NCI-H1092 (cell line): ENCODE measurements around the gene NR2E1.

Experiments used
- DNase-seq: peaks from one replicate; lab custom pipeline; 2025; lab: John Stamatoyannopoulos, UW

The NR2E1 gene

DNA sequence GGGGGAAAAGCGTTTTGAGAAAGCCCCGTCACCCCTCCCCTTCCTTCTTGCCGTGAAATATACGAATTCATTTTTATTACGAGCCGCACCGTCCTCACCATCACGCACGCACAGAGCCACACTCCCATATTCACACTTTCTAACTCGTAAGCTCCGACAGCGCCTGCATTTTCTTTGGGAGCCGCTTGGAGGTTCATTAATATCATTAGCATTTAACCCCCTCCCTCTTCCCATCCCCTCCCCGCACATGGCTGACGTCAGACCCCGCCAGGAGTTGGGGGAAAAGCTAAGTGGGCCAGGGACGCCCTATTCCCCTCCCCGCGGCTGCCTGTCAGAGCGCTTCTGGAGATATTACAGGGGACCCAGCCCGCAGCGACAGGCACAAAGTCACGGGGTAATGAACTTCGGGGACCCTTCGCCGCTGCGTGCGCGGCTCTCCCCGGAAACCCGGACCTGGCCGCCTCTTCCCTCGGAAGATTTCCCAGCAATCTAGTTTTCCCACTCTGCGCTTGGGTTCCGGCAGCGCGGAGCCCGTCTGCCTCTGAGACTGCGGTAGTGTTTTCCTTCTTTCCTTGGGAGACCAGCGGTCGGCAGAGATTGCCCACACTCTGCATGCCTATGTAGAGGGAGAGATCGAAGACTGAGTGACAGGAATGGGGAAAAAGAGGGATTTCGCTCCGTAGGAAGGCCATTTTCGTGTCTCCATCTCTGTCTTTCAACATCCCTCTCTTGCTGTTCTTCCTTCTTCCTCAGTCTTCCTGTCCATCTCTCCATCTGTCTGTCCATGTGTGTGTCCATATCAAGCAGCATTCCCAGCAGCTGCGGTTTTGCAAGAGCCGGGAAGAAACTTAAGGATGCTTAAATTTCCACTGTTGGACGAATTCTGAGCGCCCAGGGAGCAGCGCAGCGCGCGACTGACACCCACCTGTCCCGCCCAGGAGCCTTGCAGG lies at the start of gene NR2E1:
TSS of gene NR2E1 (plus strand) at position 309 of the 950 bp plus-strand sequence. CDS start 744 bp downstream, outside the sequence.
- no peak for DNase-seq

DNA sequence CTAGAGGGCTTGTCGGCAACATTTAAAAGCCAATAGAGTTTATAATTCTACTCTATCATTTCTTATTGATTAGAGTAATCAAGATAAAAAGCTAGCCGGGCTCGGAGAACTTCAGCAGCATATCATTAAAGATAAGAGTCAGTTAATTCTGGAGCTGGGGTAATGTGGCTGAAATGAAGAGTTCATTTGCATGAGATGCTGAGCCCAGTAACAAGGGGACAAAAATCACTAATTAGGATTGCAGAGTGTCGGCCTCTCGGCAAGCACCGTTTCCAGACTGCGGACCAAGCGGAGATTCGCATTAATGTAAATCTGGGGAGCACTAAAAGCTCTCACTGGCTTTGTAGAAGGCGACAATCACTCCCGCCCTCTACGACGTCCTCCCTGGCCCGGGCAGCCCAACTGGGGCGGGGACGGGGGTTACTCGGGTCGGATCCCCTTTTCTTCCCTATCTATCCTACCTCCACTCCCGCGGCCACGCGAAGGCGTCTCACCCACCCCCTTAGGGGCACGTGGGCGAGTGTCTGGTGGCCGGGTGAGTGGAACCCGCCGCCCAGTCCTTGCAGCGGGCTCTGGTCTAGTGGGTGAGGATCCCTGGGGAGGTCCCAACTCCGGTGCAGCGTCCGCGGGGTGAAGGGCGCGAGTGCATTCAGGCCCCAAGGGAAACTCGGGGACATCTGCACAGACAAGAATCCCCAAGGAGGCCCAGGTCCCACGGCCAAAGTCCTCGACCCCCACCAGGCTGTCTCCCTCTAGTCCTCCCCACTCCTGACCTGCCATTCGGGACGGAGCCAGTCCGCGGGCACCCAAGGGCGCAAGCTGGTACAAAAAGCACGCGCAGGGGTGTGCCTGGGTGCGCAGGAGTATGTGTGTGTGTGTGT lies 49.0 kb upstream of the NR2E1 start:
- DNase-seq, result no peak

DNA sequence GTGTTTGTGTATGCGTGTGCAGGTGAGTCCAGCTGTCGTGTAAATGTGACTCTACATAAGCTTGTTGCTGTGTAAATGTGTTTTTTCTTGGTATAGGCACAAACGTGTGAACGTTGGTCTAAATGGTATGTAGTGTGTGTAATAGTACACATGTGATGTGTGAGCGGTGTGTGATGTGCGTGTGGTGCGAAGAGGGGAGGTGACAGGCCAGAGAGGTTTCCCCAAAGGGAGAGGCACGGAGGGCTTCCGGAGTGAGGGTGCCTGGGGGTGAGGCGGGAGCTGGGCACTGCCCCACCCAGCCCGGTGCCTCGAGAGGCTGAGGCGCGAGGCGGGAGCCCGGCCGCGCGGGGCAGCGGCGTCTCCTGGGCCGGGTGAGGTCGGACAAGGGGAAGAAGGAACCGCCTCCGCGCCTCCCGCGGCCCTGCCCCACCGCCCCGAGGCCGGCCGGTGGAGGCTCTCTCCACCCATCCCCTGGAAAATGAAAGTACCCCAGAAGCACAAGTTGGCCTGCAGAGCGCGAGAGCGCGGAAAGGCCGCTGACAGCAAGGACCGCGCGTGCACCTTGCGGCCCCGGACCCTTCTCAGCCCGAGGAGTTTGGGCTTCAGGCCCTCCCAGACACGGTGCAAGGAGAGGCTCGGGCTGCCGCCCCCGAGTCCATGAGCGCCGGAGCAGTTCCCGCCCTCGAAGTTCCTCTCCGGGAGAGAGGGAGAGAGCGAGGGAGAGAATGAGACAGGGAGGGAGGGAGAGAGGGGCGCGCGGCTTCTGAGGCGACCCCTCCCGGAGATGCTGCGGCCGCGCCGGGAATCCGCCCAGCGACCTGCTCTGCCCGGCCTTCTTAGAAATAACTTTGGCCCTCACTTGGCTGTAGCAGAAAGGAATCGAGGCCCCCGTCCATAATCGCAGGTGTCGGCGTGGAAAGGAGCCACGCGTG lies 48.1 kb upstream of the NR2E1 start:
- DNase-seq, result no peak

DNA sequence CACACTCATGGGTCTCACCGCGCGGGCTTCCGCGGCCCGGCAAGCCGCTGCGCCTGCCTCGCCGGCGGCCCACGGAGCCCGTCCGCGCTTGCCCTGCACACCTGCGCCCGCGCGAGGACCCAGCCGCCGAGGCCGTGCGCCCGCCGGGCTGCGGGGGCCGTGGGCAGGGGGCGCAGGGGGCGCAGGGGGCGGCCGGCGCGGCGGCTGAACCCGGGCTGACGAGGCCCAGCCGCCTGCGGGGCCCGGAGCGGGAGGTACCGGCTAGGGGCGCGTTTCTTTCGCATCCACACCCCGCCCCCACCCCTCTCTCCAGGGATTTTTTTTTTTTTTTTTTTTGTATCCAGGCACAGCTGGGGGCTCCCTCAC lies 47.5 kb upstream of the NR2E1 start:
- DNase-seq, result no peak

DNA sequence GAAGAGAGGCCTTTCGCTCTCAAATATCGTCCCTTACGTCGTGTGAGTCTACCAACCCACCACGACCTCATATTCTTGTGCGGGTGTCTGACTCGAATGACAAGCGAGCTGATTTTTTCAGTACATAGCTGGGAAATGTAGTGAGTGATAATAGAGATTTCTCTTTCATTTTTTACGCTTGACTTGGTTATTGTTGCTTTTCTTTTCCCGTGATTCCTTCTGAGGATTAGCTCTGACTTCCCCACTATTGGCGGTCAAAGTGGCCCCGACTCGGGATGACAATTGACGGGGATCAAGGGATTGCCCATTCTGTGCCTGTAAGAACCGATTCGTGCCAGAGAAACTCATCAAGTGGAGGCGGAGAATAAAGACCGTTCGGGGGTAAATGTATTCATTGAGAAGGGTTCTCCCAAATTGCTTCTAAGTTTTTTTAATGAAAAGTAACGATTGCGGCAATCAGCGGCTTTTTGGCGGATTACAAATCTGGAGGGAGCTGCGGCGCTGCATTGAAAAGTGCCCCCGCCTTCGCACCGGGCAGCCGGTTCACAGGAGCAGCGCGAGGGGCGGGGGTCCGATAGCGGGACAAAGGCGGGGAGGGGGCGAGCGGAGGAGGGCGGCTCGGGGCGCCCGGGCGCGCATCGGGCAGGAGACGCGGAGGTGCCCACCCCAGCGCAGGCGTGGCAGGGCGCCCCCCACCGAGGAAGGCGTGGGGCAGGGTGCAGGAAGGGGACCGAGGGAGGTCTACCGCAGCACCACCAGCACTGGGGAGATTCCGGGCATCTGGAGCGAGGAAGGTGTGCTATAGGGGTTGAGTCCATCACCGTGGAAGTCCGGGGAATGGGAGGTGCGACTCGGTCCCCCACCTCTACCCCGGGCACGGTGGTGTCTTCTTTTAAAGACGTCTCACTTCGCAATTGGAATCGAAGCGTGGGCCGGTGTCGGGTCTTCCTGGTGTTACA lies 46.7 kb upstream of the NR2E1 start:
- DNase-seq, result no peak

DNA sequence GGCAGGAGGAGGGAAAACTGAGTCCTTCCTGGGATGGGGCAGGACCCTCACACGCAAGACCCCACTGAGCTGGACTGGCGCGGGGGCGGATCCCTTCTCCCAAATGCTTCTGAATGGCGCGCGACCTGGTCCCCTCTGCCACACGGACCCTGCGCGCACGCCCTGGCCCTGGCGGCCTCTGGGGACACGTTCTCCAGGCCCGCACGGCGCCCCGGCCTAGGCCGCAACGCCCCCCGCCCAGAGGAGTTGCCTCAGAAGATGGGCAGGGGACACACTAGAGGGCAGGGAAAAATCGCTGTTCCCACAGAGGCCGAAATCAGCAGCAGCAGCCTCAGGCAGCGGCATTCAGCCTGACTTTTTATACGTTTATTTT lies 46.1 kb upstream of the NR2E1 start:
- no peak for DNase-seq

DNA sequence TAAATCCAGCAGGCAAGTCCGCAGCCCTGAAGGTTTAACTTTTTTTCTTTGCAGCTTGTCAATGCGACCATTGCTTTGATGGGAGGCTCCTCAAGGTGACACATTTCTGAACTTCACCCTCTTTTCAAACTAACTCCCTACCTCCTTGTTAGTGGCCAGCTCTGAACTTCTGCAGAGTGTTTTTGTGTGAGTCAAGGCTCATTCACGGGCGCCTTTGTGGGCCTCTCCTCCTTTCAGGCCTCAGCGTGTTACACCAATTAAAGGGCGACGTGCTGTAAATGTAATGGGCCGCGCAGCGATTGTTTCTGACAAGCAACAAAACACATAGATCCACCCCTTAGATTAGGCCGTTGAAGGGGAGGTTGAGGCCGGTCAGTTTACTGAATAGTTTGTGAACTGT lies 45.5 kb upstream of the NR2E1 start:
- DNase-seq, result no peak

DNA sequence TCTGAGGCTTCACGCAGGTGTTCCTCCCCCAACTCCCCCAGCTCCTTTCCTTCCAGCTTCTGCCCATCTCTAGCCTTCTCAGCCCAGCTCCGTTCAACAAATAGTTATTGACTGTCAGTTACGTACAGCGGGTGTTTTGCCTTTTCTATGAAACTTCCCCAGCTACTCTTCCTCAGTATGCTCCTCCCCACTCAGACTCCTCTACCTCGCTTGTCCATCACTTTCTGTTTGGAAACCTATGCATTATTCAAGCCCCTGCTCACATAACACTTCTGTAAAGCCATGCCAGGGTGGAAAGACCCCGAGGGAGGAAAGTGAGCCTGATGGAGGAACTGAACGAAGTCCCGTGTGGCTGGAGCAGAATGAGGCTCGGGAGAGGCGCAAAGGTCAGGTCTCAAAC lies 44.2 kb upstream of the NR2E1 start:
- no peak for DNase-seq

DNA sequence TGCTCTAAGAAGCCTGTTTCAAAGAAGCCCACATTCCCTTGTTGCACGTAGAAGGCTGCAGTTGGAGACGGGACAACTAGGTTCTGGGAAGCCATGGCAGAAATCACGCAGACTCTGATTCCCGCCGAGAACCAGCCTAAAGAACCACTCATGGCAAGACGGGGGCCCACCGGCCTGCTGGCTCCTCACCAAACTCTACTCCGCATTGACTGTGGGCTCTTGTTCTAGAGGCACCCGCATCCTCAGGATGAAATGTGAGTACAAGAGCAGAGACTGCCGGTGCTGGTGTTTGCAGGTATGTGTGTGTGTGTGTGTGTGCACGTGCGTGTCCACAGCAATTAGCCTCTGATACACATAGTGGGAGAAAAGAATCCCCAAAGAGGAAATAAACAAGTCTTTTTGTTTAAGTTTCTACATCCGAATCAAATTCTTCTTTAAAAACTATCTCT lies 42.3 kb upstream of the NR2E1 start:
- DNase-seq, result no peak

DNA sequence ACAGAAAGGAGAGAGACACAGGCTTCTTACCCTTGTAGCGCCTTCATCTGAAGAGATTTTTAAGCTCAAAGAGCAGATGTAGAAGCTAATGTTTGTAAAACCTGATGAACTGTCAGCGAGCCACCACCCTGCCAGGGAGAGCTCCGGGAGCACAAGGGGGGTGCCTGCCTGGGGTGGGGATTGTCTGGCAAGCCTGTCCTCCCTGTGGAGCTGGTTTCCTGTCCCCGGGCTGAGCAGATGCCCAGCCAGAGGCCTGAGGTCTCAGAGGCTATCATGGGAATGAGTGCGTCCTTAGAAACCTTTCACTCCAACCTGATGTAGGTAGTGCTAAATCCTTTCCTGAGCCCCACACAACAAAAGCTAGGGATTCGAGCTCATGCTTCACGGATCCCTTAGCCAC lies 41.9 kb upstream of the NR2E1 start:
- DNase-seq, result no peak

DNA sequence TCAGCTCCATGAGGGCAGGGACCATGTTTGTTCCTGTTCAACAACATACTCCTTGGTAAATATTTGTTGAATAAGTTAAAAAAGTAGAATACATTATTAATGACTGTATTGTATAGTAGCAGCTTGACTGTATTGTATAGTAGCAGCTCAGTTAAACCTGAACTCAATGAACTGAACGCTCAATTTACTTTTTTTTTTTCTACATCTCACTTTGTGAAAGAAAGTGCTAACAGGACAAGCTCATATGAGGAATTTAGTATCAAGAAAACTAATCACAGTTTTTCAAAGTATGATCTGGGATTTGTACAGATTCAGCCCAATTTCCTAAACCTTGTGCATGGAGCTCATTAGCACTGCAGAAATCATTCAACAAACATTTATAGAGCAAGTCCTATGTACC lies 38.8 kb upstream of the NR2E1 start:
- no peak for DNase-seq

DNA sequence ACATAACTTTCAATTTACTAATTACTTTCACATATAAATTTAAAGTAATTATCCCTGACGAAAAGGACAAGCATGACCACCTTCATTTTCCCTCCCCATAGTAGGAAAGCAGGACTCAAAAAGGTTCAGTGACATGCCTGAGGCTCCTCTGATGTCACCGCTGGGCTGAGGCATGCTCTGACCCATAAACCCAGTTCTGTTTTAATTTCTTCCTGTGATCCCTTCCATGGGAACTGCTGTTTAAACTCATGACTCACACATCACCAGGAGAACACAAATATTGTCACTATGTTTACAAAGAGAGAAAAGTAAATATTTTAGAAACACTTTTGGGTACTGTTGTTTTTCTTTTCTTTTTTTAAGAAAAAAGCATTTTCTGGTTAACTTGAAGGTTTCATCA lies 38.0 kb upstream of the NR2E1 start:
- no peak for DNase-seq

DNA sequence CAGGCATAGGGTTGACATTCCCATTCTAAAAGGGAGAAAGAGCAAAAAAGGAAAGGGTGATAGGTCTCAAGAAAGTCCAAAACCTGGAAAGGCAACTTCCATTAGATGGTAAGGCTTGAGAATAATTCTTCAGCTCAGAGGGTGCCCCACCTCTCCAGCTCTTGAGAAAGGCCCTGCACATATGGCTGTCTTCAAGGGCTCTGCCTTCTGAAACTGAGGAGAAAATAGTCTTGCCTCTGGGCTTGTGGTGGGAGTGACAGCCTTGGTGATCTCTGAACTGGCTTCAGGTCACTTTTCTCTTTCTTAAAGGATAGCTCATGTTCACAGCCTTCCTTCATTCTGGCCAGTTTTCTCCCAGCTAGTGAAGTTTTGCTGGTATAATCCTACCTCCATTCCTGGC lies 35.6 kb upstream of the NR2E1 start:
- no peak for DNase-seq

DNA sequence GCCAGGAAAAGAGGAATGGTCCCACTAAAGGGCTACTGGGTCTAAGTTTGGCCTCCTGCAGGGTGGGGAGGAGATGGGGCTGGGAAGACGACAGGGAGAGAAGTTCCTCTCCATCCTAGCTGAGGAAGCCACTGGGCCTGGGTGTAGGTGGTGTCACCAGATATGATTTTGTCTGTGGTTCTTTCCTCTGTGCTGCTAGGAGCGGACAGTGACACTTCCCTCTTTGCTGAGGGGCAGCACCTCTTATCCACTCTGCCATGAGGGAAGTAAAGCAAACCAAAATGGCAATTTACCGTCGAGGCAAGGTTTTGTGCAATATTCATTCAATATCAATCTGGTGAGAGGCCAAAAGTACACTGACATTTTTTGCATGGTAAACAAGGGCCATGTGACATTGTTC lies 33.0 kb upstream of the NR2E1 start:
- no peak for DNase-seq

DNA sequence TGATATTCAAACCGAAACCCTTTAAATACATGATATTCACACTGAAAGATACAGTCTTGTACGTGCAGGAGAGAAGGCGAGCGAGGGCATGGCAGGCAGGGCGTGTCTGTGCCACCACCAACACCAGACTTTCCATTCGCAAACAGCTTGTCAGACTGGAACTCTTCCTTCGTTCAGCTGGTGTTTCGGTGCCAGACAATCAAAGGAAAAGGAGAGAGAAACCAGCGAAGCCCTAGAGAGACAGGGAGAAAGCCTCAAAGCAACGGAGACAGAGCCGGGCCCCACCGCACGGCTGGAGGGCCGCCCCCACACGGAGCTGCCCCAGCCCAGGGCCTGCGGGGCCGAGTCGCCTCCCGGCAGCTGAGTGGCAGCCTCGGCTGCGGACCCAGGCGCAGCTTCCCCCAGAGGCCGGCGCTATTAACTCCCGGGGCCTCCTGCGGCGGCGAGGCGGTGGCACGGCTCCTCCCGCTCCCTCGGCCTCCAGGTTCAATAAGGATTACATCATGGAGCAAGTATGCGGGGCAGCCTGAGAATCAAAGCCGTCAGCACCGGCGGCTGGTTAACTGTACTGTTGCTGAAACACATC lies 32.1 kb upstream of the NR2E1 start:
- DNase-seq, result peak; percentile 16

DNA sequence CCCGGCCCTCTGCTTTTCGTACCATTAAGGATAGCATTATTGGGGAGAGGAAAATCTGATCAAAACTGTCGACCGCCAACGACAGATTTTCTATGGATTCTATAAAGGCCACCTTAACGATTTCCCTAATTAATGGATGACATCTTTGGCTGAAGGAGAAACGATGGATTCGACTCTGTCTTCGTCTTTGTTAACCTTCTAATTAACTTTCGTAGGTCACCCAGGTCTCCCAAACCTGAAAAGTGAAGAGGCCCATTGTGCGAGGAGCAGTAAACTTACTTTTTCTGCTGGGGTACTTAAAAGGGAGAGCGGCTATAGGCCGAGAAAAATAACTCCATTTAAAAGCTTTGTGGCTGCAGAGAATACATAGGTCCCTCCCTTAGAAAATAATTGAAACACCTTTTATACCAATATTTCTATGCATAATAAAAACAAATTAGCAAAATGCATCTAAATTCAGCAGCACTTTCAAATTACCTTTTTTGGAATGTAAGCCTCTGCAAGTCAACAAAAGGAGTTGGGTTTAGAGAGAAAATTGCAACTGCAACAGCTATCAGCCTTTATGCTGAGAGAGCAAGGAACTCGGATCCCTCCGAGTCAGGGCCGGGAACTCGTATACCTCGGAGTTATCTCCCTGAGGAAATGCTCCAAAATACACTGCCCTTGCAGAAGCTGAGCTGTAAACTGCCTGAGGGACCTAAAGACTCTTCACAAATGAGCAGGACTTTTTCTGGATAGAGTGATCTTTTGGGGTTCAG lies 31.4 kb upstream of the NR2E1 start:
- DNase-seq, result no peak

DNA sequence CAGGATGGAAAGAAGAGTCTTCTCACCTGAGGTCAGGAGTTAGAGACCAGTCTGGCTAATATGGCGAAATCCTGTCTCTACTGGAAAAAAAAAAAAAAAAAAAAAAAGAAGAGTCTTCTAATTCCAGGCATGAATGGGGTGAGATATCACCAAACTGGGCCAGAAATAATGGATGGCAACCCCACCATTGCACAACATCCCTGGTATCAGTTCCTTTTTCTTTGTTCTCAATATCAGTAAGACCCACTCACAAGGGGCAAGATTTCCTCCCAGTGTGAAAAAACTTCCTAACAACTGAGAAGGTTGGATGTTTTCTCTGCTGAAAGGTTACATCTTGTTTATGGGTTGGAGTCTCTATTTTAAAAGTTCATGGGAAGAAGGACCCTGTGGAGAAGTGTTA lies 23.6 kb upstream of the NR2E1 start:
- DNase-seq, result no peak

DNA sequence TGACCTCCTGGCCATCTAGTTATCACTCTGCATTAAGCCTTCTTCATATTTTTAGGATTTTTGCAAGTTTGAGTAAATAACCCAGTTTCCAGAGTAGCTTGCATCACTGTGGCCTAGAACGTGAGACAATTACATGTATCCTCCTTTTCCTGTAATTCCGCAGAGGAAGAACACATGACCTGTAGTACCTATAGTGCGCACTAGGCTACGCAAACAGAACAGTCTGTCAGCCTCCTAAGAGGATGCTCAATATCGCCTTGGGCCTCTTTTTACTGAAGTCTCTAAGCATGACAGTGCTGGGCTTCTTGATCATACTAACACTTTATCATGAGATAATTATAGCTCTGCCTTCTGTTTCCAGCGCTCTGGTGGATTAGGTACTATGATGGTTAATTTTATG lies 20.2 kb upstream of the NR2E1 start:
- DNase-seq, result no peak

DNA sequence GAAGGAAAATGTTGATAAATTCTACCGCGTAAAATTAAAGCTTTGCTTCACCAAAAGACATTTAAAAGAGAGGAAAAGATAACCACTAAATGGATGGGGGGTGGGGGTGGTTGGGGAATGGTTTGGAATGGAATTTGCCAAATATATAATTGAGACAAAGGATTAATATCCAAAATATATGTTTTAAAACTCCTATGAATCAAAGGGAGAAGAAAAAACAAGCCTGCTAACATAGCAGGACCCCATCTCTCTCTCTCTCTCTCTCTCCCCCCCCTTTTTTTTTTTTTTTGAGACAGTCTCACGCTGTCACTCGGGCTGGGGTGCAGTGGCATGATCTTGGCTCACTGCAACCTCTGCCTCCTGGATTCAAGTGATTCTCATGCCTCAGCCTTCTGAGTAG lies 13.4 kb upstream of the NR2E1 start:
- DNase-seq, result no peak
